Activated CD8-positive, alpha-beta memory T cell treated with anti-CD3 and anti-CD28 coated beads, Interleukin-2, amount 50 U/mL, for 1 hour (primary cell): ENCODE data around the gene BCL2L14.
"Not testable (repeated sequence)": the region's sequence is repeated elsewhere in the genome, so short reads cannot be mapped to it uniquely, and the experiment has no call there.

Source experiments
- DNase-seq: peaks from one replicate; pipeline ENCODE4 v3.0.0-alpha.2; 2020; ENCODE audit errors: extremely low read depth

BCL2L14 gene

GRCh38 chr12:12108441-12109058, 37.8 kb downstream of the BCL2L14 start:
- no peak for DNase-seq

GRCh38 chr12:12110923-12111555, 40.3 kb downstream of the BCL2L14 start:
- DNase-seq: not testable (repeated sequence)

- DNase-seq: no peak
Measured at GRCh38 chr12:12115514-12115913, 44.8 kb downstream of the BCL2L14 start.

GRCh38 chr12:12116677-12117076, 45.9 kb downstream of the BCL2L14 start:
- DNase-seq: no peak

GRCh38 chr12:12121061-12121460, 50.3 kb downstream of the BCL2L14 start:
- DNase-seq: no peak

GRCh38 chr12:12123036-12123604, 52.4 kb downstream of the BCL2L14 start:
- DNase-seq: no peak

- no peak for DNase-seq
Measured at GRCh38 chr12:12126551-12126950, 55.8 kb downstream of the BCL2L14 start.

- no peak for DNase-seq
Measured at GRCh38 chr12:12127304-12127703, 56.6 kb downstream of the BCL2L14 start.

- no peak for DNase-seq
Measured at GRCh38 chr12:12128670-12129069, 57.9 kb downstream of the BCL2L14 start.

GRCh38 chr12:12133259-12133658, 62.5 kb downstream of the BCL2L14 start:
- DNase-seq: no peak

- no peak for DNase-seq
Measured at GRCh38 chr12:12133785-12134184, 63.0 kb downstream of the BCL2L14 start.

- DNase-seq: no peak
Measured at GRCh38 chr12:12138203-12139154, 67.7 kb downstream of the BCL2L14 start.

- no peak for DNase-seq
Measured at GRCh38 chr12:12141000-12141399, 70.3 kb downstream of the BCL2L14 start.

- DNase-seq: not testable (repeated sequence)
Measured at GRCh38 chr12:12144531-12144930, 73.8 kb downstream of the BCL2L14 start.

- DNase-seq: no peak
Measured at GRCh38 chr12:12147111-12147510, 76.4 kb downstream of the BCL2L14 start.
